Mesendoderm (in vitro differentiated cells): Measurements from ENCODE around the gene OR10H3.

Source experiments
- DNase-seq: peaks from one replicate; pipeline ENCODE4 v3.0.0; 2013
- H2AK5ac ChIP-seq: 2 replicates; pipeline ENCODE4 v1.6.1; 2013; ENCODE audit warnings: low read length, inconsistent platforms
- H2BK120ac ChIP-seq: 2 replicates; pipeline ENCODE4 v1.6.1; 2013; ENCODE audit warnings: low read depth, mild to moderate bottlenecking, low read length, moderate library complexity, mixed read lengths
- H2BK15ac ChIP-seq: replicated peaks from 2 replicates; pipeline ENCODE4 v1.6.1; 2013; ENCODE audit warnings: low read depth, mild to moderate bottlenecking, moderate library complexity
- H2BK5ac ChIP-seq: 2 replicates; pipeline ENCODE4 v1.6.1; 2013; ENCODE audit warnings: low read length, inconsistent platforms
- H3K18ac ChIP-seq: 2 replicates; pipeline ENCODE4 v1.6.1; 2013; ENCODE audit warnings: mild to moderate bottlenecking, low read length, mixed read lengths
- H3K23ac ChIP-seq: one replicate; pipeline ENCODE4 v1.6.1; 2013; ENCODE audit warnings: low read length
- H3K27ac ChIP-seq: 2 replicates; pipeline ENCODE4 v1.5.1; 2013; ENCODE audit warnings: low read depth, mild to moderate bottlenecking, inconsistent platforms, low read length, moderate library complexity
- H3K27me3 ChIP-seq: 2 replicates; pipeline ENCODE4 v1.6.1; 2013; ENCODE audit warnings: low read length, control low read depth, mild to moderate bottlenecking, inconsistent platforms; ENCODE audit not compliant: insufficient read depth, poor library complexity
- H3K36me3 ChIP-seq: 2 replicates; pipeline ENCODE4 v1.6.1; 2013; ENCODE audit warnings: low read length, inconsistent platforms; ENCODE audit not compliant: control insufficient read depth, insufficient read depth
- H3K4ac ChIP-seq: one replicate; pipeline ENCODE4 v1.6.1; 2013; ENCODE audit warnings: low read depth, mild to moderate bottlenecking, low read length, moderate library complexity
- H3K4me1 ChIP-seq: 2 replicates; pipeline ENCODE4 v1.6.1; 2013; ENCODE audit warnings: low read depth, low read length, inconsistent platforms; ENCODE audit not compliant: control insufficient read depth
- H3K4me2 ChIP-seq: 2 replicates; pipeline ENCODE4 v1.6.1; 2013; ENCODE audit warnings: low read length
- H3K4me3 ChIP-seq: 2 replicates; pipeline ENCODE4 v1.5.1; 2013; ENCODE audit warnings: mild to moderate bottlenecking, low read length
- H3K56ac ChIP-seq: one replicate; pipeline ENCODE4 v1.6.1; 2013; ENCODE audit warnings: low read length
- H3K79me1 ChIP-seq: 2 replicates; pipeline ENCODE4 v1.6.1; 2013; ENCODE audit warnings: low read length, inconsistent platforms
- H3K79me2 ChIP-seq: 2 replicates; pipeline ENCODE4 v1.6.1; 2013; ENCODE audit warnings: mild to moderate bottlenecking, low read length; ENCODE audit not compliant: control insufficient read depth, insufficient read depth
- H3K9ac ChIP-seq: 2 replicates; pipeline ENCODE4 v1.6.1; 2013; ENCODE audit warnings: low read length, inconsistent platforms
- H4K5ac ChIP-seq: one replicate; pipeline ENCODE4 v1.6.1; 2013; ENCODE audit warnings: low read length
- H4K8ac ChIP-seq: one replicate; pipeline ENCODE4 v1.6.1; 2013; ENCODE audit warnings: low read depth, mild to moderate bottlenecking, control low read depth, low read length, moderate library complexity
- WGBS: extraction: QIAGEN DNeasy Blood & Tissue Kit; methylation state at CpG from one replicate; pipeline ENCODE4 v1.1.7; 2013; ENCODE audit warnings: low lambda C conversion rate, missing lambda C conversion rate; ENCODE audit not compliant: insufficient coverage; ENCODE audit errors: extremely low coverage; 5-methylcytosine and 5-hydroxymethylcytosine counted together

Gene OR10H3

GRCh38 chr19:15732388-15732787 is 5.4 kb upstream of the OR10H3 start:
- H3K9ac ChIP-seq: no peak overlapping the region
- H2AK5ac ChIP-seq: no peak overlapping the region
- no CpG with 5 or more reads among the region's 1 CpG for WGBS
- H2BK5ac ChIP-seq: no peak overlapping the region
- no peak overlapping the region for H3K4me2 ChIP-seq
- H3K79me1 ChIP-seq: no peaks in the 10 kb centered on the region
- no peak overlapping the region for H3K4ac ChIP-seq
- no peaks in the 10 kb centered on the region for H3K79me2 ChIP-seq
- H3K4me3 ChIP-seq: no peak overlapping the region
- no peak overlapping the region for H4K8ac ChIP-seq
- H3K27me3 ChIP-seq: no peaks in the 10 kb centered on the region
- no peak overlapping the region for H3K23ac ChIP-seq
- H4K5ac ChIP-seq: no peak overlapping the region
- DNase-seq: no peak
- H3K36me3 ChIP-seq: no peaks in the 10 kb centered on the region
- H2BK15ac ChIP-seq: no peak overlapping the region
- H3K56ac ChIP-seq: no peak overlapping the region
- H3K4me1 ChIP-seq: no peaks in the 10 kb centered on the region
- H2BK120ac ChIP-seq: no peak overlapping the region
- H3K18ac ChIP-seq: no peak overlapping the region
- H3K27ac ChIP-seq: no peak overlapping the region

- H3K4me3 ChIP-seq: no peak overlapping the region
- no CpG with 5 or more reads among the region's 6 CpGs for WGBS
- no peak overlapping the region for H3K56ac ChIP-seq
- no peaks in the 10 kb centered on the region for H3K36me3 ChIP-seq
- no peak overlapping the region for H2BK120ac ChIP-seq
- H3K4ac ChIP-seq: no peak overlapping the region
- no peak for DNase-seq
- no peak overlapping the region for H3K4me2 ChIP-seq
- no peak overlapping the region for H3K18ac ChIP-seq
- H2BK15ac ChIP-seq: no peak overlapping the region
- no peaks in the 10 kb centered on the region for H3K4me1 ChIP-seq
- no peak overlapping the region for H4K8ac ChIP-seq
- H3K27me3 ChIP-seq: no peaks in the 10 kb centered on the region
- H3K23ac ChIP-seq: no peak overlapping the region
- H3K9ac ChIP-seq: no peak overlapping the region
- H4K5ac ChIP-seq: no peak overlapping the region
- no peak overlapping the region for H2BK5ac ChIP-seq
- H3K27ac ChIP-seq: no peak overlapping the region
- no peak overlapping the region for H2AK5ac ChIP-seq
- H3K79me1 ChIP-seq: no peaks in the 10 kb centered on the region
- no peaks in the 10 kb centered on the region for H3K79me2 ChIP-seq
Measured at GRCh38 chr19:15733895-15734294, 3.9 kb upstream of the OR10H3 start.

GRCh38 chr19:15740785-15741184 is 3.0 kb downstream of the OR10H3 start:
- Histone ChIP-seq H4K5ac (no peak overlapping the region), H2AK5ac (no peak overlapping the region), H3K27me3 (no peaks in the 10 kb centered on the region), H3K9ac (no peak overlapping the region), H3K4ac (no peak overlapping the region), H4K8ac (no peak overlapping the region), H3K23ac (no peak overlapping the region), H3K4me2 (no peak overlapping the region), H2BK5ac (no peak overlapping the region), H2BK15ac (no peak overlapping the region), H3K79me1 (no peaks in the 10 kb centered on the region), H3K4me3 (no peak overlapping the region), H3K36me3 (no peaks in the 10 kb centered on the region), H3K56ac (no peak overlapping the region), H3K27ac (no peak overlapping the region), H3K4me1 (no peaks in the 10 kb centered on the region), H3K79me2 (no peaks in the 10 kb centered on the region), H2BK120ac (no peak overlapping the region), H3K18ac (no peak overlapping the region)
- 100% methylated on average over 1 of the region's 1 CpG for WGBS
- no peak for DNase-seq

GRCh38 chr19:15748239-15748638 is 10.5 kb downstream of the OR10H3 start:
- Histone ChIP-seq H3K56ac (no peak overlapping the region), H4K8ac (no peak overlapping the region), H3K36me3 (no peaks in the 10 kb centered on the region), H2AK5ac (no peak overlapping the region), H3K27me3 (no peaks in the 10 kb centered on the region), H3K4me1 (no peaks in the 10 kb centered on the region), H3K23ac (no peak overlapping the region), H3K9ac (no peak overlapping the region), H3K27ac (no peak overlapping the region), H3K79me1 (no peaks in the 10 kb centered on the region), H4K5ac (no peak overlapping the region), H3K4me2 (no peak overlapping the region), H2BK5ac (no peak overlapping the region), H3K79me2 (no peaks in the 10 kb centered on the region), H3K18ac (no peak overlapping the region), H2BK15ac (no peak overlapping the region), H2BK120ac (no peak overlapping the region), H3K4me3 (no peak overlapping the region), H3K4ac (no peak overlapping the region)
- no peak for DNase-seq
- WGBS: no CpG with 5 or more reads among the region's 2 CpGs

- H3K79me2 ChIP-seq: no peaks in the 10 kb centered on the region
- H2BK120ac ChIP-seq: no peak overlapping the region
- H3K27me3 ChIP-seq: no peaks in the 10 kb centered on the region
- no peak overlapping the region for H2BK5ac ChIP-seq
- H3K79me1 ChIP-seq: no peaks in the 10 kb centered on the region
- no peaks in the 10 kb centered on the region for H3K36me3 ChIP-seq
- H3K4ac ChIP-seq: no peak overlapping the region
- WGBS: no CpG with 5 or more reads among the region's 2 CpGs
- H4K5ac ChIP-seq: no peak overlapping the region
- H2BK15ac ChIP-seq: no peak overlapping the region
- H3K18ac ChIP-seq: no peak overlapping the region
- no peak overlapping the region for H3K27ac ChIP-seq
- peak overlapping the region; percentile 12 for H3K4me3 ChIP-seq
- no peak overlapping the region for H3K23ac ChIP-seq
- no peak overlapping the region for H3K9ac ChIP-seq
- no peak overlapping the region for H3K56ac ChIP-seq
- no peak overlapping the region for H4K8ac ChIP-seq
- H3K4me2 ChIP-seq: no peak overlapping the region
- H2AK5ac ChIP-seq: no peak overlapping the region
- no peaks in the 10 kb centered on the region for H3K4me1 ChIP-seq
- DNase-seq: no peak
Measured at GRCh38 chr19:15758379-15758778, 20.6 kb downstream of the OR10H3 start.

- no peak overlapping the region for H3K4me3 ChIP-seq
- no peaks in the 10 kb centered on the region for H3K79me2 ChIP-seq
- H2AK5ac ChIP-seq: no peak overlapping the region
- H3K4ac ChIP-seq: no peak overlapping the region
- no peak overlapping the region for H3K9ac ChIP-seq
- no CpG with 5 or more reads among the region's 28 CpGs for WGBS
- no peak overlapping the region for H3K27ac ChIP-seq
- no peak overlapping the region for H3K4me2 ChIP-seq
- no peak overlapping the region for H3K56ac ChIP-seq
- H4K5ac ChIP-seq: no peak overlapping the region
- H4K8ac ChIP-seq: no peak overlapping the region
- no peak overlapping the region for H2BK120ac ChIP-seq
- H2BK15ac ChIP-seq: no peak overlapping the region
- H3K4me1 ChIP-seq: no peaks in the 10 kb centered on the region
- no peak overlapping the region for H3K18ac ChIP-seq
- no peak for DNase-seq
- H3K36me3 ChIP-seq: no peaks in the 10 kb centered on the region
- no peaks in the 10 kb centered on the region for H3K79me1 ChIP-seq
- no peaks in the 10 kb centered on the region for H3K27me3 ChIP-seq
- H3K23ac ChIP-seq: no peak overlapping the region
- H2BK5ac ChIP-seq: no peak overlapping the region
Measured at GRCh38 chr19:15759962-15760565, 22.3 kb downstream of the OR10H3 start.
